NCI-H146 (cell line): Measurements from ENCODE around the gene COG2.
"Not testable (repeated sequence)": the region's sequence is repeated elsewhere in the genome, so short reads cannot be mapped to it uniquely, and the experiment has no call there.

Experiments used
- DNase-seq: peaks from one replicate; lab custom pipeline; 2025; lab: John Stamatoyannopoulos, UW

The COG2 gene

DNA sequence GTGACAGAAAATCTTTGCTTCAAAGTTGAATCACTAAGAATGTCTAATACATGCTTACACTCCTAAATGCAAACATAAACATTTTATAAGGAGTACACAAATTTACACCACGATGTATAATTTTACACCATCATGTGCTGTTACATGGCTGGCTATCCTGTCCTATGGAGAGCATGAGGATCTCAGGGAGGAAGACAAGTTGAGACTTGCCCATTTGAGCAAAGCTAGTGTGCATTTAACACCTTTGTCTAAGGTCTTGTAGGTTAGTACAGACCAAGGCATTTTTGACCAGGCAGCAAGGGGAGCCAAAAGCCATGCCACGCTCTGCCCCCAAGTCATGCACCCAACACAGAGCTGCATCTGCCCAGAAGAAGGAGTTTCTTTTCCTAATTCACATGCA, 14.5 kb upstream of the COG2 start:
- DNase-seq, result peak; percentile 40

DNA sequence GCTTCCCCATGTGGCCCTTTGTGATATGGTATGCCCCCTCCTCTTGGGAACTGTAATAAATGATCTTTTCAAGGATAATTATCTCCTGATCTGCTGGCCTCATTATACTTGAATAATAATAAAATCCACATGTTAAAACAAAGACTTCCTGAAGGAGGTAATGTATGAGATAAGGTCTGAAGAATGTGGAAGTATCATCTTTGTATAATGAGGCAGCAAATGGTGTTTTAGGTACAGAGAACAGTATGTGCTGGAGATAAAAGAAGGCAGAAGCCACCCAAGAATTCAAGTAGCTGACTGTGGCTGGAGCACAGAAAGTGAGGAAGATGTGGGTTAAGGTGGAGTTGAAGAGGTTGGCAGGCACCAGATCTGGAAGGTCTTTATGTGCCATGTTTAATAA, 12.8 kb upstream of the COG2 start:
- DNase-seq, result no peak

DNA sequence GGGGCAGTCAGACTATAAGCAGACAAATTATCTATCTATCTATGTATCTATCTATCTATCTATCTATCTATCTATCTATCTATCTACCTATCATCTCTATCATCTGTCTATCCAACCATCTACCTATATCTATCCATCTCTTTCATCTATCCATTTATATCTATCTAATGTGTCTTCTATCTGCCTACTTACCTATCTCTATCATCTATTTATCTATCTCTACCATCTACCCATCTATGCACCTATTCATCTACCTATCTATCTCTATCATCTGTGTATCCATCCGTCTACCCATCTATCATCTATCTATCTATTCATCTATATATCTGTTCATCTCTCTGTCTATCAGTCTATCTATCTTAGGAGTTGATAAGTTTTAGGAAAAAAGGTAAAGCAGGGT, 10.8 kb upstream of the COG2 start:
- no peak for DNase-seq

DNA sequence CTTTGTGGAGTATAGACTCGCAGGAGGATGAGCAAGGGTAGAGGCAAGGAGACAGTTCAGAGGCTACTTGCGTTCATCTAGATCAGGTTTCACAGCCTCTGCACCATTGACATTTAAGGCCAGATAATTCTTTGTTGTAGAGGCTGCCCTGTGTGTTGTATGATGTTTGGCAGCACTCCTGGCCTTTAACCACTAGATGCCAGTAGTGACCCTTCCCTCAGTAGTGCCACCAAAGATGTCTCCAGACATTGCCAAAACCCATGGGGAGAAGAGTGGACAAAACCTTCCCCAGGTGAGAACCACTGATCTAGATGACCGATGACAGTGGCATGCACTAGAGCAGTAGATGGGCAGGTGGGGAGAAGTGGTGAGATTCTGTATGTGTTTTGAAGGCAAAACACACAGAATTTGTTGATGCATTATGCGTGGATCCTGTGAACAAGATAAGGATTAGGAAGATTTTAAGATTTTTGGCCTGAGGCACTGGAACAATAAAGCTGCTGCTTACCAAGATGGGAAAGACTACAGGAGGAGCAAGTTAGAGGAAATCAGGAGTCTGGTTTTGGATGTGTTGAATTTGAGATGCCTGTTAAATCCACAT, 9.9 kb upstream of the COG2 start:
- DNase-seq, result peak; percentile 74

DNA sequence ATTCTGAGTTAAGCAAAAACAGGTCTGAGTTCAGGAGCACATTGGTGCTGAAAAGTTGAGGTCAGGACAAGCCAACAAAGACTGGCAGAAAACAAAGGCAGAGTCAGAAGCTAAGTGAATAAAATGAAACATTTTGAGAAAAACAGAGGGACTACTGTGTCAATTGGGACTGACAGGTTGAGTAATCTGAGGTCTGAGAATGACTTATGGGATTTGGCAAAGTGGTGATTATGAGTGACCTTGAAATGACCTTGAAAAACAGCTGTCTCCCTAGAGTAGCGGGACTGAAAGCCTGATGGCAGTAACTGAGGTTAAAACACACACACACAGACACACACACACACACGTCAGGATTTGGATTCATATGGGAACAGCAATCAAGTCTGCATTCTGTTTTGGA, 8.8 kb upstream of the COG2 start:
- no peak for DNase-seq

DNA sequence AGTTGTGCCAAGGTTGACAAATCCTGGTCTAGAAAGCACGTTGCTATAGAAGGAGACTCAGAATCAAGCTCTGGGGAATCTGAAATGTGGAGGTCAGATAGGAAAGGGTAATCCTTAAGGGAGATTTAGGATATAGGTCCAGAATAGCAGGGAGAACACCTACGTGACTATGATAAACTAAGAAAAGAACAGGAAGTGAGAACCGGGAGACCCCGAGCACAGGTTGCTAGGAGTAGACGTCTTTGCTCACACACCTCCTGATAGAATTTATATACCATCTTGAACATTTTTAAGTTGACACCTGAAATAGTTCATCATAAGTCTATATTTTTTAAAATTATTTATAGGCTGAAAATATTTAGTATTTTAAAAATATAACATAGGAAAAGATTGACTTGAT, 7.9 kb upstream of the COG2 start:
- DNase-seq, result no peak

DNA sequence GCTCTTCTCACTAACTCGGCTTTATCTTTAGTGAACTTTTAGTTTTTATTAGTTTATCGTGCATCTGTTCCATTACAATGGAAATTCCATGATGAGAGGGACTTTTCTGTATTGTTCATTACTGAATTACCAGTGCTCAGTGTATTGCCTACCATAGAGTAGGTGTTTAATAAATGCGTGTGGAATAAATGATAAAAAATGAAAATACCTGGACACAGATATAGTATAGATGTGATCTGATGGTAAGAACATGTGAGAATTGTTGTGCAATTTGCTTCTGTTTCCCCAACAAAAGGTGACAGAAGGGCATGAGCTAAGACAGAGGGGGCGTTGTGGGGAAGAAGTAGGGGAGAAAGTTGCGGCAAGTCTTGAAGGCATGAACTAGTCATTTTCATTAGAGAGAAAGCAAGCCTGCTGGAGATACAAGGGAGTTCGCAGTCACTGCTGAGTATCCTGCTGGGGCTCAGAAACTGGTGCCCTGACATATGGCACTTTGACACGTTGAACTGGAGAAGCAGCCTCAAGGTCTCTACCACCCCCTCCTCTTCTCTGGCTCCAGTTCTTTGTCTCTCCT, 5.6 kb upstream of the COG2 start:
- DNase-seq, result no peak

DNA sequence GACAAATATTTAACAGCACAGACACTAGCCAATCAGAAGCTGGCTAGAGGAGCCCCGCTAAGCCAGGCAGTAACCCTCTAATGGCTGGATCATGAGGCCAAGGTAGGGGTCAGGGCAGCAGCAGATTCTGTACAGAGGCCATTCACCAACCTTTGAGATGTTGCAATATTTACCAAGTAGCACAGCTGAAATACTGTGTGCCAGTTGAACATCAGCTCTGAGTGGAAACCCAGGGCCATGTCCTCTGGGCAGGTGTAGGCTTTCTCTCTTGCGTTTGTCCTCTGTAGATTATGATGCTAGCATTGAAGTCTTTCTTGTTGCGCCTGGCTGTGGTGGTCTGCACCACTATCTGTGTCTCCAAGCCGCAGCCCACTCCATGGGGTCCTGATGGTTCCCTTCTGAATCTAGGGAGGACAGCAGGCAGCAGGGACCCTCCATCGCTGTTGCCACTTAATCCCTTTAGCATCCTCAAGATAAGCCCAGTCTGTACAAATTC, 2.5 kb upstream of the COG2 start:
- no peak for DNase-seq

DNA sequence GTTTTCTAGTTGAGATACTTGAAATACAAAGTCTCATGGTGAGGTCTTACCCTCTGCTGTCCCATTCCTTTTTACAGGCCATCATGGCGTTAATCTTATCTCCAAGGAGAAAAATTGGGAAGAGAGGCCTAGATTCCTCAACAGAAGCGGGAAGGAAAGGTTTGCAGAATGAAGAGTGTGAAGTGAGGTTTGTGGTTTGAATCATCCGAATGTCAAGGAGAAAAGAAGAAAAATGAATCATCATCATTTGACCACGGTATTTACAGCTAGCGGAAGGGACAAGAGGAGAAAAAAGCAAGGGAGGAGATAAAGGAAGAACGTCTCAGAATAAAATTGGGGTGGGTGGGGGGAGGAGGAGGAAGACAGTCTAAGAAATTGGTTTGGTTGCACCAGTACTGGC, 935 bp upstream of the COG2 start:
- no peak for DNase-seq

DNA sequence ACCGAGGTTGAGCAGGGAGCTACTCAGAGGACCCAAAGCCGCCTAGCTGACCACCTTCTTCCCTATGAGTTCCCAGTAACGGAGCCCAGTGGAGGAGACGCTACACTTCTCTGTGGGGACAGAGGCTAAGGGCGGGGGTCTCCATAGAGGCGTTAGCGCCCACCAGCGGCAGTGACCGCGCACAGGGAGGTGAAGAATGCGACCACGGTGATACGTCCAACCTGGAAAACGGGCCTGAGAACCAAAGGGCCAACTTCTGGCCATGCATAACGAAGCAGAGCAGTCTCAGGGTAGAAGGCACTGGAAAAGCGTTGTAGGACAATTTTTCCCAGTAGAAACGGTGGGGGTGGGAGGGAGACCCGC, 400 bp upstream of the COG2 start:
- DNase-seq, result no peak

DNA sequence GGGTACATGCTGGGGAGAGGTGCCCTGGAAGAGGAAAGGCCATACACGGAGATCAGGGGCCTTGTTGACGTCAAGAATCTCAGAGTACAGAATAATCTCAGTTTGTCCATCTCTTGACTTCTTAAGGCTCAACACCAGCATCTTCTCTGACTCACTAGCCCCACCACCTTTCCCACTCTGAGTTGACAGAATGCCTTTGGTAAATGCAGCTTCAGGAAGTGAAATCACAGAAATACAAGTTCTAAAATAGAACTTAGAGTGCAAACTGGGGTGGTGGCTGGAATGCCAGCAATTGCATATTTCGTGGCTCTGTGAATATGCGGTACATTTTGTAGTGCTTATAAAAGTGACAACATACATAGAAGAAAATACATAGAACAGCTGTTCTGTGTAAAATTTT, 1.6 kb downstream of the COG2 start:
- DNase-seq, result no peak

DNA sequence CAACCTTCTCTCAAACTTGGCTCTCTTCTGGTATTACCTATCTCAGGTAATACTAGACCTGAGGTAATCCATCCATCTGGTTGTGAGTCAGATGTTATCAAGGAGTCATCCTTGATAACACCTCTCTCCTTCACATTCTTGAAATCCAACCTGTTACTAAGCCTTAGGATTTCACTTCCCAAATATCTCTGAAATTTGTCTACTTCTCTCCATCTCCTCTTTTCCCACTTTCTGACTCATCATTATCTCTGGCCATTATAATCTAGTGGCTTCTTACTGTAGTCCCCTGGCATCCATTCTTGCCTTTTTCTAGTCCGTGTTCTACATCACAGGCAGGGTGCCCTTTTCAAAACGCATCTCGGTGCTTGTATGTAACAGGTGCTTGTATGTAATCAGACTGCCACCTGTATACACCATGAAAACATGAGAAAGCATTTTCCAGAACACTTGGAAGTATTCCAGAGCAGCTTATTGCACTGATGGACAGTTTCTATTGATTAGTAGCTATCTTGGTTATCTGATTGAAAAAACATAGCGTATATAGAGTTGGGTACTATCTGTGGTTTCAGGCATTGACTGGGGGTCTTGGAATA, 4.5 kb downstream of the COG2 start:
- no peak for DNase-seq

DNA sequence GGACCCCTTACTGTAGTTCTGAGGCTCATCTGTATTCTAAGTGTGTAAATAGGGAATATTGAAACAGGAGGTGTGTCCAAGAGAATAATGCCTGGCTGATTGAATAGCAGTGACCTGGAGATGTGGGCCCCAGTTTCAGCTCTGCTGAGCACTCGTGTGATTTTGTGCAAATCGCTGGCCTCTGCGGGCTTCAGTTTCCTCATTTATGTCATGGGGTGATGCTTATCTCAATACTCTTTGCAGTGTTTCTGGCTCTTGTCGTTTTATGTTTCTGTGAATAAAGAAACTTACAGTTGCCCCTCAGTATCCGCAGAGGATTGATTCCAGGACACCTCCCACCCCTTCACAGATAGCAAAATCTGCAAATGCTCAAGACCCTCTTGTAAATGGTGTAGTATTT, 5.0 kb downstream of the COG2 start:
- DNase-seq, result no peak

DNA sequence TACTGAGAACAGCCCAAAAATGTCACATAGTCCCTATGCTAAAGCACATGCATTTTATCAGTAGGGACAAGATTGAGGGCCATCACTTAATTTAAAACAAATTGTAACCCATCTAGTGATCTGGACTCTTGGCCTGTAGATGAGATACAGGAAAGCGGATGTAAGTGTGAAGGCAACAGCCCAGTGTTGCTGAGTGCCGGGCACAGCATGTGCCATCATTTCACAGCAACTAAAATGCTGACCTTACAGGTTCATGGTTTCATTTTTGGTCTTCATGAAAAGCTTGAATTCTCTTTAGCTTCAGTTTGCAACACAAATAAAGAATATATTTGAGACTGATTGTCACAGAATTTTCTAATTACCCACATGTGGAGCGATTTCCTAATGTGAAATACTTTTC, 5.8 kb downstream of the COG2 start:
- no peak for DNase-seq

DNA sequence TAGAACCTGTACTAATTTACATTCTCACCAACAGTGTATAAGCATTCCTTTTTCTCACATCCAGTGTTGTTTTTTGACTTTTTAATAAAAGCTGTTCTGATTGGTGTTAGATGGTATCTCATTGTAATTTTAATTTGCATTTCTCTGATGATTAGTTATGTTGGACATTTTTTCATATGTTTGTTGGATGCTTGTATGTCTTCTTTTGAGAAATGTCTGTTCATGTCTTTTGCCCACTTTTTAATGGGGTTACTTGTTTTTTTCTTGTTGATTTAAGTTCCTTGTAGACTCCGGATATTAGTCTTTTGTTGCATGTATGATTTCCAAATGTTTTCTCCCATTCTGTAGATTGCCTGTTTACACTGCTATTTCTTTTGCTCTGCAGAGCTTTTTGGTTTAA, 8.0 kb downstream of the COG2 start:
- no peak for DNase-seq

DNA sequence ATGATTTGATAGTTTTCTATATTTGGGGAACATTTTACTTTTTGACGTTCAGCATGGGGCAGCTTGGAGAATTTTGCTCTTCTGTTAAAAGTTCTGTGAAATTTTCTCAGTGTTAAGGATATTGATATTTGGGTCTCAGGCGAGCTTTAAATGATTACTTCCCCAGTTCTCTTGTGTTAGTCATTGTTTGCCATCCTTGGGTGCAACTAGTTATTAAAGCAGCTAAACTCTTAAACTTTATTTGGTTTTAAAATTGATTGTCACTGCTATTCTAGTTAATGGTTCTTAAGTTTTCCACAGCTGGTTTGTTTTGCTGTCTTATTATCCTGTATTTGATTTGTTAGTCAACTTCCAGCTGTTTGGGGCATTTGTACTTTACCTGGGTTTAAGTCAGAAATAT, 9.0 kb downstream of the COG2 start:
- DNase-seq, result no peak

DNA sequence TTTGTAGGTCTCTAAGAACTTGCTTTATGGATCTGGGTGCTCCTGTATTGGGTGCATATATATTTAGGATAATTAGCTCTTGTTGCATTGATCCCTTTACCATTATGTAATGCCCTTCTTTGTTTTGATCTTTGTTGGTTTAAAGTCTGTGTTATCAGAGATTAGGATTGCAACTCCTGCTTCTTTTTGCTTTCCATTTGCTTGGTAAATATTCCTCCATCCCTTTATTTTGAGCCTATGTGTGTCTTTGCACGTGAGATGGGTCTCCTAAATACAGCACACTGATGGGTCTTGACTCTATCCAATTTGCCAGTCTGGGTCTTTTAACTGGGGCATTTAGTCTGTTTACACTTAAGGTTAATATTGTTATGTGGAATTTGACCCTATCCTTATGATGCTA, 14.4 kb downstream of the COG2 start:
- not testable (repeated sequence) for DNase-seq

DNA sequence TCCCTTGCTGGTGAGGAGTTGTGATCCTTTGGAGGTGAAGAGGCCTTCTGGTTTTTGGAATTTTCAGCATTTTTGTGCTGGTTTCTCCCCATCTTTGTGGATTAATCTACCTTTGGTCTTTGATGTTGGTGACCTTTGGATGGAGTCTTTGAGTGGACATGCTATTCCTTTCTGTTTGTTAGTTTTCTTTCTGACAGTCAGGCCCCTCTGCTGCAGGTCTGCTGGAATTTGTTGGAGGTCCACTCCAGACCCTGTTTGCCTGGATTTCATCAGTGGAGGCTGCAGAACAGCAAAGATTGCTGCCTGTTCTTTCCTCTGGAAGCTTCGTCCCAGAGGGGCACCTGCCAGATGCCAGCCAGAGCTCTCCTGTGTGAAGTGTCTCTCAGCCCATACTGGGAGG, 15.8 kb downstream of the COG2 start:
- not testable (repeated sequence) for DNase-seq

DNA sequence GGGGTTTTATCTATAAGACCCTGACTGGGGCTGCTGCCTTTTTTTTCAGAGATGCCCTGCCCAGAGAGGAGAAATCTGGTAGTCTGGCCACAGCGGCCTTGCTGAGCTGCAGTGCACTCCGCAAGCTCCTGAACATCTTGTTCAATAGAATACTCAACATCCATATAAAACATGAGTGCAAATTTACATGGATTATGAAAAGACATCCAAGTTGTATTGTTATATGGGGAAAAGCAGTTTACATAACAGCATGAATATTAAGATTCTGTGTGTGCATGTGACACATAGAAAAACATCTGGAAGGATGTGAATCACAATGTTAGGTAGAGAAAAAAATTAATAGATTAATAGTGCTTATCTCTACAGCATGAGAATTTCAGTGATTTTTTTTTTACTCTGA, 16.4 kb downstream of the COG2 start:
- DNase-seq, result no peak

DNA sequence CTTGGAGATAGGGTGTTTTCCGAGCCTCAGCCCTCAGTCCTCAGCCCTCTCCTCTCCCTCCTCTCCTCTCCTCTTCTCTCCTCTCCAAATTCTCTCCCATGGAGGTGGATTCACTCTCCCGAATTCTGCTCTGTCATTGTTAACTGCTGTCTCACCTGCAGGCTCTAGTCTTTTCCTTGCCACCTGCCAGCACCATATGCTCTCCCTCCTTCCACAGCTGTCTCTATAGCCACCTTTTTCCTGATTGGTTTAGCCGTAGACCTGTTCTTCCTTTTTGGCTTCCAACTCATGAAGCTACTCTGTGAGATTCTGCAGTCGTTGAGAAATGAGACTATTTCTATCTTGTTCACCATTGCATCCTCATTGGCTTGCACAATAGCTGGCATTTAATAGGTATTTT, 19.7 kb downstream of the COG2 start:
- DNase-seq, result no peak

DNA sequence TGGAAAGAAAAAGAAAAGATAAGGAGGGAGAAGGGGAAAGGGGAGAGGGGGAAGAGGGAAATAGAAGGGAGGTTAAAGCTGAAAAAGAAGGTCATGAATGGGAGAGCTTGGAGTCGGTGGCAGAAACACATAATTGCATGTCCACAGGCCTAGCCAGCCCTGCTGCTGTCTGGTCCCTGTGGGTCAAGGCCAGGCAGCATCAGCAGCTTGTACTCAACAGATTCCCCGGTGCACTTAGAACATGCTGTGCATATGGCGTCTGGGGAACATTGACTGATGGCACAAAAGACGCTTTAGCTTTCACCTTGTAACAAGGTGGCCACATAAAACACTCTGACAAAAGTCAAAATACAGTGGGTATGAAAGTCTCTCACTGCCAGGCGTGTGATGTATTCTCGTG, 25.9 kb downstream of the COG2 start:
- DNase-seq, result no peak

DNA sequence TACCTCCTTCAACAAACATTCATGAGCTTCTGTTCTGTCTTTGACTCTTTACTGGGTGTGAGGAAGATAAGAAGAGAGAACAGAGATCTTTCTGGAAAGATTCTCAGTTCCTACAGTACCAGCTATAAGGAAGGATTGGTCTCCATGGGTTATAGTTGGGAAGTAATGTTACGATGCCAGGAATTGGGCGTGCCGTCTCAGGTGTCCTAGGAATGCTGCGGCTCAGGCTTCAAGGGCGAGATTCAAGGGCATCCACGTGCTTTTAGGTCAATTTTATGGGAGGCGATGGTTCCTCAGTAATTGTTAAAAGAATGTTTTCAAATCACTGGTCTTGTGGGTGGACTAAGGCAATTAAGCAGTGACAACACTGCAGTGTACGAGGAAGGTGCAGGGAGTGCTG, 27.3 kb downstream of the COG2 start:
- DNase-seq, result no peak

DNA sequence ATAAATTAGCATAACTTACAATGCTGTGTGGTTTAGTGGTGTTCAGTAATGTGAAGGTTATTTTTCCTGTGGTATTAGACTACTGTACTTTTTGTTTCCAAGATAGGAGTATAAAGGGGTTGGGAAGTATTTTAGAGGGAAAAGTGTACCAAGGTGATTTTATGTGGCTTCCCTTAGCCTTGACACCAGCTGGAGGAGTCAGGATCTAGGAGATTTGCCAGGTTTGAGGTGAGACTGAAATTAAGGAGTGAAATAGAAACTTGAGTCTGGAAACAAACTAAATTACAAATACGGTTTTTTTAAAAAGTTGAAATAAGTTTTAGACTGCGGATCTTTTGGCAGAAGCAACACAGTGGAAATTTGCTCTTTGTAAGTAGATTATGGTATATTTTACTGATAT, 32.3 kb downstream of the COG2 start:
- DNase-seq, result no peak

DNA sequence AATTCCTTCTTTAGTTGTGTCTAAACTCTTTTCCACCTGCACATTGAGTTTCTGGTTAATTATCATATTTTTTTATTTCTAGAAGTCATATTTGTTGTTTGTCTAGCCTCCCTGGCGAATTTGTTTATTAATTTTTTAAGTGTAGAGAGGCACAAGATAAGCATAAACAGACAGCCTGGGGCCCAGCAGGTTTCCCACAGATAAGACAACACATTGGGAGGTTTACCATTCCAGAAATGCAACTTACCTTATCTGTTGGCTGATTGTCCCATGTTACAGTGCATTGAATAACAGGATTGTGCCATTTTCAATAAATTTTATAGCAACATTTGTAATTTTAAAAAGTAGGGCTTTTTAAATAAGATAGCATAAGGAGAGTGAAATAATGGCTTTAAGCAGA, 34.9 kb downstream of the COG2 start:
- DNase-seq, result no peak
